Measurements from ENCODE around the gene SDF4.

SDF4 gene

GRCh38 chr1:1175221-1176062, 56.4 kb downstream of the SDF4 start:
- Histone ChIP-seq H3K9me3 (ENCODE audit: low read length) (no peaks in the 10 kb centered on the region), H3K36me3 (ENCODE audit: insufficient read depth, low read length) (no peaks in the 10 kb centered on the region), H3K4me3 (ENCODE audit: low read depth, low read length, poor library complexity, severe bottlenecking) (no peak overlapping the region), H3K9ac (ENCODE audit: low read length) (no peak overlapping the region), H3K4me1 (ENCODE audit: insufficient read depth, low read length, severe bottlenecking) (no peaks in the 10 kb centered on the region), H3K27ac (ENCODE audit: low read depth, low read length, poor library complexity, severe bottlenecking) (no peak overlapping the region), H3K4me2 (ENCODE audit: low read length) (no peak overlapping the region), H3K9me2 (ENCODE audit: low read depth, low read length) (no peaks in the 10 kb centered on the region), H3F3A (ENCODE audit: insufficient read depth, low read length) (no peaks in the 10 kb centered on the region), H3K79me2 (ENCODE audit: insufficient read depth, low read length) (no peaks in the 10 kb centered on the region), H4K20me1 (ENCODE audit: insufficient read depth, low read length) (no peaks in the 10 kb centered on the region), H2AFZ (ENCODE audit: low read length) (no peak overlapping the region), H3K27me3 (ENCODE audit: insufficient read depth, low read length) (no peaks in the 10 kb centered on the region; the same call in 1 of the 2 replicates)
- TF ChIP-seq CTCF (IDR thresholded peaks at IDR 0.05; ENCODE audit: low read length) = no peak
- no peak for TF ChIP-seq EZH2 (IDR thresholded peaks at IDR 0.05; ENCODE audit: borderline replicate concordance, low read length)

GRCh38 chr1:1173793-1174415, 57.9 kb downstream of the SDF4 start, which contains the start of gene TTLL10:
TTLL10 (plus strand) TSS chr1:1173880; CDS start chr1:1179216, 5,336 bp downstream.
- H3K27ac ChIP-seq (ENCODE audit: low read depth, low read length, poor library complexity, severe bottlenecking) = no peak within 1 kb of the TSS
- no peak within 1 kb of the TSS for H3K4me2 ChIP-seq (ENCODE audit: low read length)
- no peak within 1 kb of the TSS for H3K4me3 ChIP-seq (ENCODE audit: low read depth, low read length, poor library complexity, severe bottlenecking)
- H2AFZ ChIP-seq (ENCODE audit: low read length) = no peak within 1 kb of the TSS
- H3K4me1 ChIP-seq (ENCODE audit: insufficient read depth, low read length, severe bottlenecking) = no peaks in the 10 kb centered on the region
- no peaks in the 10 kb centered on the region for H3K9me3 ChIP-seq (ENCODE audit: low read length)
- no peaks in the 10 kb centered on the region for H3K79me2 ChIP-seq (ENCODE audit: insufficient read depth, low read length)
- H3K36me3 ChIP-seq (ENCODE audit: insufficient read depth, low read length) = no peaks in the 10 kb centered on the region
- H3K27me3 ChIP-seq (ENCODE audit: insufficient read depth, low read length) = no peaks in the 10 kb centered on the region; the same call in 1 of the 2 replicates
- no peak for TF ChIP-seq CTCF (IDR thresholded peaks at IDR 0.05; ENCODE audit: low read length)
- no peak for TF ChIP-seq EZH2 (IDR thresholded peaks at IDR 0.05; ENCODE audit: borderline replicate concordance, low read length)
- no peak within 1 kb of the TSS for H3K9ac ChIP-seq (ENCODE audit: low read length)
- H4K20me1 ChIP-seq (ENCODE audit: insufficient read depth, low read length) = no peaks in the 10 kb centered on the region
- H3K9me2 ChIP-seq (ENCODE audit: low read depth, low read length) = no peaks in the 10 kb centered on the region
- H3F3A ChIP-seq (ENCODE audit: insufficient read depth, low read length) = no peaks in the 10 kb centered on the region

GRCh38 chr1:1173061-1173792, 58.6 kb downstream of the SDF4 start:
- H3K79me2 ChIP-seq (ENCODE audit: insufficient read depth, low read length) = no peaks in the 10 kb centered on the region
- no peak overlapping the region for H2AFZ ChIP-seq (ENCODE audit: low read length)
- no peaks in the 10 kb centered on the region for H4K20me1 ChIP-seq (ENCODE audit: insufficient read depth, low read length)
- H3F3A ChIP-seq (ENCODE audit: insufficient read depth, low read length) = no peaks in the 10 kb centered on the region
- H3K27me3 ChIP-seq (ENCODE audit: insufficient read depth, low read length) = no peaks in the 10 kb centered on the region; the same call in 1 of the 2 replicates
- H3K4me3 ChIP-seq (ENCODE audit: low read depth, low read length, poor library complexity, severe bottlenecking) = no peak overlapping the region
- no peaks in the 10 kb centered on the region for H3K9me2 ChIP-seq (ENCODE audit: low read depth, low read length)
- TF ChIP-seq CTCF (IDR thresholded peaks at IDR 0.05; ENCODE audit: low read length) (no peak), EZH2 (IDR thresholded peaks at IDR 0.05; ENCODE audit: borderline replicate concordance, low read length) (no peak)
- H3K9me3 ChIP-seq (ENCODE audit: low read length) = no peaks in the 10 kb centered on the region
- no peaks in the 10 kb centered on the region for H3K4me1 ChIP-seq (ENCODE audit: insufficient read depth, low read length, severe bottlenecking)
- no peaks in the 10 kb centered on the region for H3K36me3 ChIP-seq (ENCODE audit: insufficient read depth, low read length)
- H3K9ac ChIP-seq (ENCODE audit: low read length) = no peak overlapping the region
- H3K27ac ChIP-seq (ENCODE audit: low read depth, low read length, poor library complexity, severe bottlenecking) = no peak overlapping the region
- H3K4me2 ChIP-seq (ENCODE audit: low read length) = no peak overlapping the region

All from OCI-LY1 (cell line).